Epithelial cell of esophagus (primary cell): ENCODE results near the gene SEPHS1.
A peak's percentile ranks its signal among the peaks of the same experiment; 100 is the strongest.

Experiments used
- DNase-seq: peaks from one replicate; pipeline ENCODE4 v3.0.0; 2010; ENCODE audit warnings: low read depth
- H3K4me3 ChIP-seq: 2 replicates; pipeline ENCODE4 v1.5.1; 2011; ENCODE audit warnings: mild to moderate bottlenecking, low read length, control low read depth
- TF ChIP-seq, protein P1 (sequence below): IDR thresholded peaks from 2 replicates; pipeline ENCODE4 v1.5.1; 2011; ENCODE audit warnings: low read depth, mild to moderate bottlenecking, low read length, control low read depth, inconsistent platforms; ENCODE audit not compliant: insufficient read depth; ENCODE audit errors: missing control alignments

SEPHS1 gene

DNA sequence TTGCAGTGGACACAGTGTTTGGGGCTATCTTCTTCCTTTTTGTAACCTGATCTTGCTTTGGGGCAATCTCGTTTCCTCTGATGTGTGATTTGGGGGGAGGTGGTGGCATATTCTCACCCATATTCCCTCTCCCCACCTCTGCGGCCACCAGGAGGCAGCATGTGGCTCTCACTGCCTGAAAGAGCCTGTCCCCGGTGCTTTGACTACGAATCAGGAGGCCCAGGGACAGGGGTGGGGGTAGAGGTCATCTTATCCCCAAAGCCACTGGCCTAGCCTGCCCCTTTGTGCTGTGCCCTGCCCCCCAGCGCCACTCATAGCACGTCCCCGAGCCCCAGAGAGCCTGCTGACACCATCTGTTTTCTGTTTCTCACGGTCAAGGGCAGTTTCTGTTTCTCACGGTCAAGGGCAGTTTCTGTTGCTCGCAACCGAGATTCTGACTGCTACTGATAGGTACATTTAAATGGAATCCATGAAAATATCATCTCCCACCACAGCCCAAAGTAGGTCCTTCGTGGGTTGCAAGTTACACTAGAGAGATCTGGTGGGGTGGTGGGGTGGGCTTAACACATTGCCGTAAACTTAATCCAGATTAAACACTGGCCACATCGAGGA, 76.4 kb downstream of the SEPHS1 start:
- DNase-seq = peak; percentile 16
- no peak overlapping the region for H3K4me3 ChIP-seq
- TF ChIP-seq, protein P1, sequence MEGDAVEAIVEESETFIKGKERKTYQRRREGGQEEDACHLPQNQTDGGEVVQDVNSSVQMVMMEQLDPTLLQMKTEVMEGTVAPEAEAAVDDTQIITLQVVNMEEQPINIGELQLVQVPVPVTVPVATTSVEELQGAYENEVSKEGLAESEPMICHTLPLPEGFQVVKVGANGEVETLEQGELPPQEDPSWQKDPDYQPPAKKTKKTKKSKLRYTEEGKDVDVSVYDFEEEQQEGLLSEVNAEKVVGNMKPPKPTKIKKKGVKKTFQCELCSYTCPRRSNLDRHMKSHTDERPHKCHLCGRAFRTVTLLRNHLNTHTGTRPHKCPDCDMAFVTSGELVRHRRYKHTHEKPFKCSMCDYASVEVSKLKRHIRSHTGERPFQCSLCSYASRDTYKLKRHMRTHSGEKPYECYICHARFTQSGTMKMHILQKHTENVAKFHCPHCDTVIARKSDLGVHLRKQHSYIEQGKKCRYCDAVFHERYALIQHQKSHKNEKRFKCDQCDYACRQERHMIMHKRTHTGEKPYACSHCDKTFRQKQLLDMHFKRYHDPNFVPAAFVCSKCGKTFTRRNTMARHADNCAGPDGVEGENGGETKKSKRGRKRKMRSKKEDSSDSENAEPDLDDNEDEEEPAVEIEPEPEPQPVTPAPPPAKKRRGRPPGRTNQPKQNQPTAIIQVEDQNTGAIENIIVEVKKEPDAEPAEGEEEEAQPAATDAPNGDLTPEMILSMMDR = peak; percentile 40

DNA sequence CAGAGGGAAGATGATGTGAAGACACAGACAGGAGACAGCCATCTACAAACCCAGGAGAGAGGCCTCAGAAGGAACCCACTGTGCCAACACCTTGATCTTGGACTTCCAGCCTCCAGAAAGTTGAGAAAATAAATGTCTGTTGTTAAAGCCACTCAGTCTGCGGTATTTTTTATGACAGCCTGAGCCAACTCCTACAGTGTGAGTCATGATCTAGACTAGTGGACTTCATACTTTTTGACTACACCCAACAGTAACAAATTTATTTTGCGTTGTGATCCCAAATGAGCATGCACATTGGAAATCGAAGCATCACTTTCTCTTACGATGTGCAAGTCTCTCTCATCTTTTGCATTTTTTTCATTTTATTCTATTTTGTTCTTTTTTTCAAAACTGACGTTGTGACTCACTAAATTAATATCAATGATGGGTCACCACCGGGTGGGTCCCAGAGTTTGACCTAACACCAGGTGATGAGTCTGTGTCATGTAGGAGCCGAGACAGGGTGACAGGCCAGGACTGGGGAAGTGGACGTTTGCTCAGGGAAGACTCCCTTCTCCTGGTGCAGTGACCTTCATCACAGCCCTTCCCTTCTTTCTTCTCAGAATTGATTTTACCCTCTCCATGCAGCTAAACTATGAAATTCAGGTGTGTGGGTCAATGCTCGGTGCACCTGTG, 77.1 kb downstream of the SEPHS1 start:
- TF ChIP-seq, protein P1 = no peak
- no peak overlapping the region for H3K4me3 ChIP-seq
- DNase-seq = no peak

DNA sequence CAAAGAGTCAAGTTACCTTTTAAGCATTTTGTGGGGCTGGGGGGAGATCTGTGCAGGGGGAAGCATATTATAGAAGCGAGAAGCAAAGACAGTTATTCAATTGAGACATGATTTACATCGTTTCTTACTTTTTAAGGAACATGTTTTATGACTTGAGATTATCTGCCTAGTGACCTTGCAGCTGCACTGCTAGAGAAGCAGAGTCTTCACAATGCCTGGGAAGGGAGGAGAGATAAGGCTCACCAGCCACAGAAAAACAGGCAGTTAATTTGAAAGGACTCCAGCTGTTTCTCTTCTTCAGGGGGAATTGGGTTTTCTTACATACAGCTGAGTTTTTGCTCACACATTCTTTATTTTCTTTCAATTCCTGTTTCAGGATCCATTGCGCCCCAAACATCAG, 79.3 kb downstream of the SEPHS1 start:
- TF ChIP-seq, protein P1 = no peak
- no peak overlapping the region for H3K4me3 ChIP-seq
- DNase-seq = no peak

DNA sequence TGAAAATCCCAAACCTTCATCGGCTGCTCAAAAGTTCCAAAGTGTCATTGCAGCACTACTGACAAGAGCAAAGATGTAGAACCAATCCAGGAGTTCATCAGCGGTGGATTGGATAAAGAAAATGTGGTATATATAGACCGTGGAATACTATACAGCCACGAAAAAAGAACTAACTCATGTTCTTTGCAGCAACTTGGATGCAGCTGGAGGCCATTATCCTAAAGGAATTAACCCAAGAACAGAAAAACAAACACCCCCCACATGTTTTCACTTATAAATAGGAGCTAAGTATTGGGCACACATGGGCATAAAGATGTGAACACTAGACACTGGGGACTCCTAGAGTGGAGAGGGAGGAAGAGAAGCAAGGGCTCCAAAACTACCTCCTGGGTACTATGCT, 79.8 kb downstream of the SEPHS1 start:
- no peak overlapping the region for H3K4me3 ChIP-seq
- no peak for DNase-seq
- TF ChIP-seq, protein P1 = no peak
